HG03060 (cell line): ENCODE measurements around the gene ARID5A.

ENCODE experiments used
- ATAC-seq: cut with Tn5 transposase; IDR thresholded peaks from one replicate; pipeline ENCODE4 v1.9.1; 2021; ENCODE audit warnings: low read depth, moderate number of reproducible peaks; ENCODE audit not compliant: unreplicated experiment

Gene ARID5A

GRCh38 chr2:96506016-96506906 lies 30.3 kb upstream of the ARID5A start:
- ATAC-seq = no peak

- no peak for ATAC-seq
These were observed 29.7 kb upstream of the ARID5A start for GRCh38 chr2:96506907-96507240.

DNA sequence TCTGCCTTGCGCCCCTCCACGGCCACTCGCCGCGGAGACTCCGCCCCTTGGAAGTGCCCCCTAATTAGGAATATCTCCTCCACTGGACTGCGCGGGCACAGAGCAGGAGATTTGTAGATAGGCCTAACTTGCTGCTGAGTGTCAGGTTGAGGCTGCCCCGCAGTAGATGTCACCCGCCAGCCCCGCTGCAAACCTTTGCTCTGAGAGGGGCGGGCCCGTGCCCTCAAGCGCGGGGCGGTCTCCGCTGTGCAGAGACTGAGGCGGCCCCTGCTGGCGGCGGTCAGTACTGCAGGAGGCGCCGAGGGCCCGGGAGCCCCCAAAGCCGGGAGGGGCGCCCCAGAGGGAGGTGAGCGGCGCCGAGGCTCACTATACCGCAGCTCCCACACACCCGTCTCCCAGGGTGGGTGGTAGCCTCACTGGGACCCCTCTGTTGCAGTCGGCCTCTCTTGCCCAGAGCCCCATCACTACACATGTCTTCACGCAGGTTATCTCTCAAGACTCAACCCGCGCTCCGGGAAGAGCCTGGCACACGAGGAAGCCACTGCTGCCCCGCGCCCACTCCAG lies 28.5 kb upstream of the ARID5A start:
- ATAC-seq = no peak

DNA sequence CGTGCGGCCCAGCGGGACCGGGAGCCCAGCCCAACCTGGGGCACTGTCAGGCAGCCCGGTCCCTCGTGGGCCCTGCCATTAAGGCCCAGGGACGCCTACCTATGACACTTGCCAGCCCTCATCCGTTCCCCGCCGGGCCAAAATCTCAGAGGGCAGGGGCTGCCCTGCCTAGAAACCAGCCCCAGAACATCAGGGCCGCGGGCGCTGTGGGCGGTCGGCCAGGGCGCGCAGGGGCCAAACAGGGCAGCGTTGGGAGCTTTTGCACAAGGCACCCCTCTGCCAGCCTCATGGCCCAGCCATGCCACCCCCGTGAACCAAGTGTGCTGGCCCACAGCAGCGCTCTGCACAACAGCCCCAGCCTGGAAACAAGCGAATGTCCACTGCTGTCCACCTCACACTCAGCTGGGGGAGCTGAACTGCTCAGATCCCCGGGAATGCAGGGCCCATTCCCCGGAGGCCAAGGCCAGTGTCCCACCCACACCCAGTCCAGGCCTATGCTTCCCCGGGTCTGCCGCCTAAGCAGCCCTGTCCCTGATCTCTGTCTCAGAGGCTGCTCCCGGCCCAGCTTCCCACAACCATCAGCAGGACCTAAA lies 27.9 kb upstream of the ARID5A start:
- no peak for ATAC-seq

DNA sequence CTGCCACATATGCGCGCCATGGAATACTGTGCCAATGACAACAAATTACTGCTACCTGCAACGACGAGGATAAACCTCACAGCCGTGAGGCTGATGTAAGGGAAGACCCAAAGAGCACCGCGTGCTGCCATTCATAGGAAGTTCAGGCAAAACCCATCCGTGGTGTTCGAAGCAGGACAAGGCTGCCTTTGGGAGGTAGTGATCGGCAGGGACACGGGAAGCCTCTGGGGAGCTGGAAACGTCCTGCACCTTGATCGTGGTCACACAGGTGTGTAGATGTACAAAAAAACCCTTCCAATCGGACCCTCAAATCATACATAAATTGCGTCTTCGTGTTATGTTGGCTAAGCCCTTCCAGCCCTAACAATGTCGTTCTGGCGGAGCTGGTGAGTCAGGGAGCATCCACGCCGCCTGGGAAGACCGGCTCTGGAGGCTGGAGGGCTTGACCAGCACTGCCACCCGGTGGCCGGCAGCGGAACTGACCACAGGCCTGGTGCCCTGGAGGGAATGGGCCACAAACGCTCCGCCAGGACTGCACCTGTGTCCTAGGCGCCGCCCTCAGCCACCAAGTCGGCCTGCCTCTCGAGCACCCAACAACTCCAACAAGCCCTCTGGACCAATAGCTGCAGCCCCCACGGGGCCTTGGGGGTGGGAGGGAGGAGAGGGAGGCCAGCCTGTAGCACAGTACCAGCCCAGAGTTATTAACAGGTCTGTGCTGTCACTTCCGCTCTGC lies 27.3 kb upstream of the ARID5A start:
- ATAC-seq = peak; percentile 46

DNA sequence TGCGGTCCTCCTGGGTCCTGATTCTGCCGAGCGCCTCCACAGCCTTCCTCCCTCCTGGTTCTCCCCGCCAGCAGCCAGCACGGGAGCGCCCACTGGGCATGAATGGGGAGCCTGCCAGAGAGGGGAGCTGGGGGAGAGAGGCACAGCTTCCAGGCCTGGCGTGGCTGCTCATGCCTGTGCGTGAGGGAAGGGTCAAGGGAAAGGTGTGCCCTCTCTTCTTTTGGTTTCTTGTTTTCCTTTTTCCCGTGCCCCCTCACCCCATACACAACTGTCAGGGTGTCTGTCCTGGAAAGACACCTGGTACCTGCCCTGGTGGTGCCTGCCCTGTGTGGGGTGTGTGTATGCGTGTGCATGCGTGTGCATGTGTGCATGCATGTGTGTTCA lies 26.7 kb upstream of the ARID5A start:
- no peak for ATAC-seq

- no peak for ATAC-seq
These were observed 25.5 kb upstream of the ARID5A start for GRCh38 chr2:96510931-96511595.

DNA sequence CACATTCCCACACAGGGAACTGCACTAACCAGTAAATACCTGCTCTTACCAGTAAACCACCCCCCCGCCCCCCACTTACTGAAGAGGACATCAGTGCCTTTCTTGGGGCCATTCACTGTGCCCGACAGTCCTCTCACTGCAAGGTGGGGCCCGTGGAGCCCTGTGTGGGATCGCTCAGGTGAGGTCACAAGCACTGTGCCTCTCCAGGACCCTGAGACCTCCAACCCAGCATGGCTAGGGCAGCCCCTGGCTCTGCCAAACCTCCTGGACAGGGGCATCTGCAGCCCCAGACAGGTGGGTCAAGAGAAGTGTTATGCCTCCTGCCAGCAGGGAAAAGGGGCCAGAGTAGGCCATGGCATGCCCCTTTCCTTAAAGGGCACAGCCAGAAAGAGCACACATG lies 24.7 kb upstream of the ARID5A start:
- ATAC-seq = no peak

DNA sequence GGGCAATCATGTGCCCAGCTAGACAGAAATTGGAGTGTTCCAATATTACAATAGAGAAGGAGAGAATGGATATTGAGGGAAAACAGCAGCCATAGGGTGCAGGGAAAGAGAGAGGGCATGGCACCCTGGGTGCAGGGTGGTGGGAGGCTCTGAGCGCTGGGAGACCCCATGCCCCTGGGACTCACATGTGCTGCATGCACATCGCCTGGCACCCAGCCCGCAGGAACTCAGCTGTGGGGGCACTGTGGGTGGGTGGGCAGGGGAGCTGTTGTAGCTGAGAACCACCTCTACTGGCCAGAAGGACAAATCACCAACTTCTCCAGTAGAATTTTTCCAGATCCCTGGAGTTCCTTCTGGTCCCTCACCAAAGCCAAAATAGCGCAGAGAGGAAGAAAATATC lies 24.2 kb upstream of the ARID5A start:
- ATAC-seq = no peak

GRCh38 chr2:96514521-96514920 lies 22.0 kb upstream of the ARID5A start:
- ATAC-seq = no peak

GRCh38 chr2:96517079-96517478 lies 19.5 kb upstream of the ARID5A start:
- ATAC-seq = no peak

GRCh38 chr2:96520231-96520630 lies 16.3 kb upstream of the ARID5A start:
- no peak for ATAC-seq

DNA sequence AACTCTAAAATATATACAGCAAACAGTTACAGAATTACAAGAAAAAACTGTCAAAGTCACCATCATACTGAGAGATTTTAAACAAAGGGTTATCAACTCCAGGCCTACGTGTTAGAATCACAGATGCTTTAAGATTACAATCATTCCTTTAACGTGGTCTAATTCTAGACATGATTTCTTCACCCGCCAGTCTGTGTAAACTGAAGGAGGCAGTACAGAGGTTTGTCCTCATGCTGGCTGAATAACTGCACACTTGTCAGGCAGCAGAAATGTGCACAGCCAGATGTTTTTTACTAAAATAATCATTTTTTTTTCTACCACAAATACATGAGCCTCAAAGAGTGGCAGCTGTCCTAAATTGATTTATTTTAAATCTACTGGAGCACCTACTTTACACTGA lies 15.9 kb upstream of the ARID5A start:
- no peak for ATAC-seq

DNA sequence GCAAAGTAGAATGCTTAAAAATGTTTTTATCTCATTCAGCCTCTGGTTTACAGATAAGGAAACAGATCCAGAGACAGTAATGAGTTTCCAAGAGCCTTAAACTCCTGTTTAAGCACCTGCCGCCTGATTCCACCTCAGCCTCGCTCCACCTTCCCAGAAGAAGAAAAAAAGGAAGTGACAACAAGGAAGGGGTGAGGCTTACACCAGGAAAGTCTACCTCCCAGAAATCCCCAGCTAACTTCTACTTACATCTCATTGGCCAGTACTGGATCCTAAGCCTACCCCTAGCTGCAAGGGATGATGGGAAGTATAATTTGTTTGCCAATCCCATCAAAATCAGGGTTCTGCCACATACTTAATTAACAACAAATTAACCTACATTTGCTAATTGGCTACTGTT lies 15.3 kb upstream of the ARID5A start:
- no peak for ATAC-seq

DNA sequence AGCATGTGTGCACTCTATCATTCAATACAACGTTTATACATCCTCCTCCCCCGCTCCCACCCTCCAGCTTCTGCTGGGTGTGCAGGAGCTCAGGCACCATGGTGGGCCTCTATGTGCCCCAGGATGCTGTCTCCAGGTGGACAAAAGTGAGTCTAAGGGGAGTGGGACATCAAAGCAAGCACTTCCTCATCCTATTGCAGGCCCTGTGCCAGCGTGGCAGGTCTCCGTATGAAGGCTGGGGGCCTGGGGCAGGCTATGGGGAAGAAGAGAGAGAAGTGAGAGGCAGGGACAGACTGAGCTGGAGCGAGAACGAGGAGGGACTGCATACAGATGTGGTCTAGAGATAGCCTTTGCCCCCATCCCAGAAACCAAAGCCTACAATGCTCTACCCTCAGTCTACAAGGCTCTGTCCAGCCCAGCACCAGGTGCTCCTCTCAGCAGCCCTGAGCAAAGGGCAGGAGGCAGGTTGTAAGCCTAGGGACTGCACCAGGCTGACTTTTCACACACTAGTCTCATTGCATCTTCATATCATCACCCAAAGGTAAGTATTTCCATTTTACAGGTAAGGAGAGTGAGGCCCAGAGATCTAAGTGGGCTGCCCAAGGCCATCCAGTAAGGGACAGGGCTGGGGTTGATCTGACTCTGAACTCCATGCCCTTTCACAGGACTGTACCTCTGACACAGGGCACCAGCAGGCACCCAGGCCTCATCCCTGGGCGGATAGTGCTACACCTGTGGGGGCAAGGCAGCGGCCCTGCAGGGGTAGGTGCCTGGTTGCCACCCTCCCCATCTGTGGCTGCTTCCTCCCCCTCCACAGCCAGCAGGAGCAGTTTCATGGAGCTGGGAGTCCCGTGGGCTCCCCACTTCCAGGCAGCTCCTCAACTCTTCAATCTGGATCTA lies 14.0 kb upstream of the ARID5A start:
- ATAC-seq = no peak

DNA sequence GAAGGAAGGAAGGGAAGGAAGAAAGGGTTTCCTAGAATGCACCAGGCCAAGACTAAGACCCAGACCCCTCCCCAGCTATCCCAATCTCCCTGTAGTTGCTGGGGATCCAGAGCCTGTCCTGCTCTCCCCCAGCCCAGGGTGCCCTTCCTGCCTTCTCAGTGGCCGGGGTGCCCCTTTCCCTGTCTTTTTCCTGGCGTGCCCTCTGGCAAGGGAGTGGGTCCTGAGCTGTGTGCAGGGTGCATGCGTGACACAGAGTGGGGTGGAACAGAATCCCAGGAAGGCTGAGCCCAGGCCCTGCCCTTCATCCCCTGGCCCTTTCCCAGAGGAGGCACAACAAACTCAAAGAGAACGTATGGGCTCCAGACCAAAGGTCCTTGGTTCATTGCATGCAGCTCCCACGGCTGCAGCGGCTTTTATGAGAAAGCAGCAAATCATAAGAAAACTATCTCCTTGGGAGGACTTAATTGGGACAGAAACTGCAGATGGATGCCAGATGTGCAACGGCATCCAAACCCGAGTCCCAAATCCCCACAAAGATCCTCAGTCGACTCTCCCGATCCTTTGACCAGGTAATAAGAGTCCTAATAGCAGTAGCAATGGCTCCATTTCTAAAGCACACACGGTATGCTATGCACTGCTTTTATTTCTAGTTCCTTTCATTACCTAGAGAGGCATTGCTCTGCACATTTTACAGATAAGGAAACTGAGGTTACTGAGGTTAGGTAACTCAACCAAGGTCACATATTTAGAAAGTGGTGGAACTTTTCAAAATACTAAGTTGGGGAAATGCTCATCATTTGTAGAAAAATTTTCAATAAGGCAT lies 12.7 kb upstream of the ARID5A start:
- ATAC-seq = no peak

DNA sequence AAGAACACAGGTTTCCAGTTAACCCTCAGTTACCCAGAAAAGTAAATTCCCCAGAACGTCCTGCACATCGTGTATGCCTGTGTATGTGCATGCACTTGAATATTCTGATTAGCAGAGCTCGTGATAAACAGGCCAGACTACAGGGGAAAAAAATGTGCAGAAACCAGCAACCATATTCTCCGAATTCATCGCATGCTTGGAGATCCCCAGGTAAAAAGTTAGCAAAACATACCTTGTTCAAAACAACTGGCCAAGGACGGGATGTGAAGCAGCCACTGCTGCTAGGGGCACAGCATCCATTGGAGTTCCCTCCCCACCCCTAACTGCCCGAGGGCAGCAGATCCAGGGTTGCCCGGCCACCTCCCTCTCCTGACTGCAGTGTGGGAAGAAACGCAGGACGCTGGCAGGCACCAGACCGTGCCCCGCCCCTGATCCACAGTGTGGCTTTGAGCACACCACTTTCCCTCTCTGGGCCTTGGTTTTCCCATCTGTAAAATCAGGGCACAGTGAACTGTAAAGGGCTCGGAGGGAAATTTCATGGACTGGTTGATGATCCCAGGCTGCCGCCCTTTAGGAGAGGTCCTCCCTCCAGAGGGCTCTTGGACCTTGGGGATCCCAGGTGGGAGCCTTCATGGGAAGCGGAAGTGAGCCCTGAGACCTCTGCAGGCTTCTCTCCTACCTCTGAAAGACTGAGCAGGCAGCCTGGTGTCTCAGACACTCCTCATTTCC lies 11.9 kb upstream of the ARID5A start:
- no peak for ATAC-seq

DNA sequence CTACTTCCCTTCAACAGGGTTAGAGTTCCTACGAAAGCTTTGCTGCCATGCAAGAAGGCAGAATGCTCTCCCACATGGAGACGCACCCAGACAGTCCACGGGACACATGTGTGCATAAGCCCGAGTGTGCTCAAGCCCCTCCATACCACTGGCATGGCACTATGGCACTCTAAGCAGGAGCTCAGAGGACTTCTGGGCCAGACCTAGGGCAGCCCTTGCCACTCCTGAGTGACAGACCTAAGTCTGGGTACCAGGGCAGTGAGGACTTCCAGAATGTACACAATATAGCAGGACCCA lies 11.4 kb upstream of the ARID5A start:
- ATAC-seq = no peak
